Keratinocyte (primary cell): ENCODE measurements around the gene SP140L. TPM values are rescaled to one million over a fixed set of nuclear protein-coding genes. Genes with fewer than 3 reads are reported as not detected.

ENCODE experiments used
- DNase-seq: peaks from one replicate; pipeline ENCODE4 v3.0.0-alpha.2; 2011; ENCODE audit warnings: low read depth, missing footprints, low spot score
- FAIRE-seq: peaks from 2 replicates; lab custom pipeline; 2011; peaks lifted over from hg19 to GRCh38; lab: Jason Lieb, UNC
- H2AFZ ChIP-seq: 2 replicates; pipeline ENCODE4 v1.6.0; 2012; ENCODE audit warnings: low read length, control low read depth, inconsistent platforms; ENCODE audit not compliant: control insufficient read depth
- H3K27ac ChIP-seq: 2 replicates; pipeline ENCODE4 v1.5.1; 2011; ENCODE audit warnings: low read length; ENCODE audit not compliant: control insufficient read depth, insufficient read depth
- H3K27me3 ChIP-seq: 3 replicates; pipeline ENCODE4 v1.6.0; 2011; ENCODE audit warnings: low read length; ENCODE audit not compliant: control insufficient read depth, insufficient read depth; ENCODE audit errors: extremely low read depth
- H3K36me3 ChIP-seq, 2 experiments: 2 replicates in 1 of 2; 3 replicates in 1 of 2; pipeline ENCODE4 v1.5.1; 2011; ENCODE audit warnings: low read length in 2 of 2, mild to moderate bottlenecking in 1 of 2; ENCODE audit not compliant: control insufficient read depth in 2 of 2, insufficient read depth in 2 of 2; ENCODE audit errors: extremely low read depth in 1 of 2
- H3K4me1 ChIP-seq: 3 replicates; pipeline ENCODE4 v1.5.1; 2011; ENCODE audit warnings: low read length; ENCODE audit not compliant: control insufficient read depth, insufficient read depth; ENCODE audit errors: extremely low read depth
- H3K4me2 ChIP-seq: 3 replicates; pipeline ENCODE4 v1.6.0; 2011; ENCODE audit warnings: low read depth, low read length; ENCODE audit not compliant: control insufficient read depth, insufficient read depth; ENCODE audit errors: extremely low read depth
- H3K4me3 ChIP-seq, 3 experiments: fragments of 200-600 bp in 1 of 3; sonication (generic) in 1 of 3; 2 replicates in 2 of 3; 3 replicates in 1 of 3; pipeline ENCODE4 v1.5.1; 2011 to 2016; ENCODE audit warnings: low read length in 3 of 3, mild to moderate bottlenecking in 3 of 3, control low read depth in 2 of 3, inconsistent platforms in 1 of 3, low read depth in 1 of 3, mixed read lengths in 1 of 3, mixed run types in 1 of 3, moderate library complexity in 1 of 3; ENCODE audit not compliant: control insufficient read depth in 2 of 3, insufficient read depth in 2 of 3; ENCODE audit errors: extremely low read depth in 1 of 3
- H3K79me2 ChIP-seq: 2 replicates; pipeline ENCODE4 v1.6.0; 2012; ENCODE audit warnings: low read length; ENCODE audit not compliant: control insufficient read depth, insufficient read depth
- H3K9ac ChIP-seq: 3 replicates; pipeline ENCODE4 v1.6.0; 2011; ENCODE audit warnings: low read length; ENCODE audit not compliant: control insufficient read depth, insufficient read depth; ENCODE audit errors: extremely low read depth
- H3K9me1 ChIP-seq: 3 replicates; pipeline ENCODE4 v1.6.0; 2011; ENCODE audit warnings: low read length; ENCODE audit not compliant: control insufficient read depth, insufficient read depth; ENCODE audit errors: extremely low read depth
- H3K9me3 ChIP-seq: 2 replicates; pipeline ENCODE4 v1.5.1; 2012; ENCODE audit warnings: low read depth, low read length; ENCODE audit not compliant: control insufficient read depth
- H4K20me1 ChIP-seq: 3 replicates; pipeline ENCODE4 v1.6.0; 2011; ENCODE audit warnings: low read length; ENCODE audit not compliant: control insufficient read depth, insufficient read depth; ENCODE audit errors: extremely low read depth
- CTCF ChIP-seq, 3 experiments: IDR thresholded peaks in 1 of 3; conservative IDR thresholded peaks in 1 of 3; optimal IDR thresholded peaks in 1 of 3; 2 replicates in 2 of 3; 3 replicates in 1 of 3; pipeline versions ENCODE3 to v1.5.1; 2011; ENCODE audit warnings: low read length in 3 of 3, mild to moderate bottlenecking in 3 of 3, moderate library complexity in 2 of 3, control low read depth in 1 of 3, inconsistent platforms in 1 of 3; ENCODE audit not compliant: insufficient read depth in 2 of 3; ENCODE audit errors: extremely low read depth in 1 of 3
- EZH2 ChIP-seq: IDR thresholded peaks from one replicate; pipeline ENCODE4 v1.6.1; 2012; ENCODE audit warnings: inconsistent platforms, mild to moderate bottlenecking, low read length, moderate library complexity
- dilution Hi-C: fragments of 300-500 bp; cut with MboI; formaldehyde crosslinking; loops from one replicate; pipeline ENCODE4 v1.7.0; 2020; ENCODE audit warnings: low sequenced_read_pairs; ENCODE audit not compliant: extremely low pct_ligation_motif_present
- polyA plus RNA-seq, 5 experiments: library from polyadenylated mRNA; depleted of rRNA in 3 of 5; stranded (reverse) in 3 of 5; stranded (forward) in 1 of 5; unstranded in 1 of 5; fragments of >200 nt; gene quantifications; 1 replicate in 1 of 5; 2 replicates in 3 of 5; 3 replicates in 1 of 5; pipeline versions ENCODE4 v1.2.1 to v1.2.3, GENCODE V29; 2011 to 2012; ENCODE audit warnings: missing spikeins in 2 of 5, low read depth in 1 of 5, low replicate concordance in 1 of 5

SP140L gene
- polyA plus RNA-seq, 1 donor (not counting 4 experiments of a cell fraction or from before 2014, with no cell fraction given) = 10.8 TPM

- DNase-seq = no peak
- Histone ChIP-seq H3K9me1 (no peaks in the 10 kb centered on the region), H3K4me2 (no peak overlapping the region), H4K20me1 (peaks cover 2% of the 10 kb centered on the region), H3K27ac (no peak overlapping the region), H2AFZ (no peak overlapping the region), H3K4me3 (no peak overlapping the region), H3K36me3 (peaks cover 20 to 36% of the 10 kb centered on the region in 2 experiments), H3K9ac (no peak overlapping the region), H3K79me2 (peaks cover 48% of the 10 kb centered on the region), H3K9me3 (no peaks in the 10 kb centered on the region), H3K4me1 (peaks cover 9% of the 10 kb centered on the region), H3K27me3 (no peaks in the 10 kb centered on the region)
- dilution Hi-C loops = no loop called here
- peak; percentile 80 for FAIRE-seq
- no peak for TF ChIP-seq CTCF (optimal IDR thresholded peaks at IDR 0.05 in 1 of 3, IDR thresholded peaks at IDR 0.05 in 1 of 3, conservative IDR thresholded peaks at IDR 0.05 in 1 of 3; ENCODE audit: extremely low read depth in 1 of 3, insufficient read depth in 2 of 3, low read length in 3 of 3)
- no peak for TF ChIP-seq EZH2
These were observed 116.5 kb downstream of the SP140L start for GRCh38 chr2:230443541-230443940.

DNA sequence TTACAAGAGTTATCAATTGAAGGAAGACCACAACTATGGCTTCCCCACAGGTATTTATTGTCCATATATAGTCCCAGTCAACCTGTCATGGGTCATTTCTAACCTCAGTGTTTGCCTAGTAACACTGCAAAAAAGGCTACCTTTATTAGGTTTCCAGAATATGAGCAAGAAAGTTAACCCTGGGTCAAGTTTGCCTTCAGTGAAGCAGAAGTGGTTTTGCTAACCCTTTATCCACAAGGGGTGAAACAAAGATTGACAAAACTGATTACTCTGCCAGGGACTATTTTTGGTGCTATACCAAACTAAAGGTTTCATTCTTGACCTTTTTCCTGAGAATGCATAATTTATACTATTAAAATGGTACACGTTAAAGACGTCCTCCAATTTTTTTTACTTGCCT is 117.8 kb downstream of the SP140L start:
- no peak overlapping the region for H3K27ac ChIP-seq
- H3K79me2 ChIP-seq = peaks cover 35% of the 10 kb centered on the region
- H3K9me1 ChIP-seq = no peaks in the 10 kb centered on the region
- no peak overlapping the region for H3K9ac ChIP-seq
- peaks cover 2% of the 10 kb centered on the region for H4K20me1 ChIP-seq
- no peaks in the 10 kb centered on the region for H3K9me3 ChIP-seq
- dilution Hi-C loops = no loop called here
- no peak overlapping the region for H3K4me2 ChIP-seq
- no peak for DNase-seq
- H3K36me3 ChIP-seq = peaks cover 32 to 38% of the 10 kb centered on the region in 2 experiments
- no peak for TF ChIP-seq EZH2
- no peak for TF ChIP-seq CTCF (optimal IDR thresholded peaks at IDR 0.05 in 1 of 3, IDR thresholded peaks at IDR 0.05 in 1 of 3, conservative IDR thresholded peaks at IDR 0.05 in 1 of 3; ENCODE audit: extremely low read depth in 1 of 3, insufficient read depth in 2 of 3, low read length in 3 of 3)
- no peak overlapping the region for H3K4me3 ChIP-seq
- H3K27me3 ChIP-seq = no peaks in the 10 kb centered on the region
- no peak overlapping the region for H2AFZ ChIP-seq
- peak; percentile 5 for FAIRE-seq
- peaks cover 6% of the 10 kb centered on the region for H3K4me1 ChIP-seq
